ENCODE results near the gene PIGC.

The PIGC gene

DNA sequence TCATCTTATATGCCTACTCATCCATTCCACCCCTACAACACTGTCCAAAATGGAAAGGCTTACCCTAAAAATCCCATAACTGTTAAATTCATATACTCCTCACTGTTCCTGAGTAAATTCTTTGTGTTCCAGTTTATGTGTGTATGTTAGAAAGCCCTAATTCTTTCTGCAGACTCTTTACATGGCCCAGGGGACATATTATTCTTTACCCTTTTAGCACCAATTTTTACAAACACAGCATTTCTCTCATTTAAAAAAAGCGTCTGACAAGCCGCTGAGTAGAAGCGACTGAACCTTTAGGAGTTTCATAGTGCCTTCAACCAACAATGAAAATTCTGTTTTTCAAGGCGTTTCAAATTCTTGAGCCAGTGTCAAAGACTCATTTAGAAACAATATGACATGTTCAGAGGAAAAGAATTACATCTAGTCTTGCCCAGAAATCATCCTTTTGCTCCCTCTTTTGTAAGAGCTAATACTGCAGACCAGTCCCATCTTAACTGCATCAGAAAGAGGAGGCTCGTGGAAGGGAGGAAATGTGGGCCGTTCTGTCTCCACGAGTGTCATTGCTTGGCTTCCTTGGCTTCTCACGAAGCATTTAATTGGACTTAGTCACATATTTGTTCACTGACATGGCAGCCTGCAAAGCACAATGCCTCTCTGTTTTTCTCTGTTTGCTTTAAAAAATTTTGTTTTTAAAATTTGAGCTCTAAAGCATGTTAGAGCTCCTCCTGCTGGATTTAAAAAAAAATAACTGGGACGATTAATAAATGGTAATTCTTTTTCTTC is 44.7 kb downstream of the PIGC start:
- no peak for DNase-seq (ENCODE audit: low read depth in 2 of 2)

- DNase-seq (ENCODE audit: low read depth in 2 of 2): no peak
Measured at GRCh38 chr1:172398193-172398592, 45.7 kb downstream of the PIGC start.

- DNase-seq (ENCODE audit: low read depth in 2 of 2): no peak
Measured at GRCh38 chr1:172397633-172398032, 46.2 kb downstream of the PIGC start.

- DNase-seq (ENCODE audit: low read depth in 2 of 2): no peak
Measured at GRCh38 chr1:172397221-172397620, 46.6 kb downstream of the PIGC start.

- DNase-seq (ENCODE audit: low read depth in 2 of 2): no peak
Measured at GRCh38 chr1:172395576-172395975, 48.3 kb downstream of the PIGC start.

DNA sequence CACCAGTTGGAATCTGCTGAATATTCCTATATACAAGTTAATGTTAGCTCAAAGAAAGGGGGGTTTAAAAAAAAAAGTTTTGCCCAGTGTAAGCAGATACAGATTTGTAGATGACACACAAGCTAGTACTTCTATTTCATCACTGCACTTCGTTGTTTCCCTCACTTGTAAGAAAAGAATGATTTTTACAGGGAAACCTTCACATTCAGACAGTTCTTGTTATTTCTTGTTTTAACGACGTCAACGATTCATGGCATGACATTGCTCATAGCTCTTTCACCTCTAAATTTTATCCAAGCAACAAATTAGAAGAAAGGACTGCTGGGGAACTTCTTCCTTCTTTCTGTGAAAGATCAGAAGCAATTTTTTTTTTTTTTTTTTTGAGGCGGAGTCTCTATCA is 49.1 kb downstream of the PIGC start:
- DNase-seq (ENCODE audit: low read depth in 2 of 2): no peak

GRCh38 chr1:172394141-172394751 is 49.6 kb downstream of the PIGC start:
- peak; percentile 26 to 58 for DNase-seq (ENCODE audit: low read depth in 2 of 2)

DNA sequence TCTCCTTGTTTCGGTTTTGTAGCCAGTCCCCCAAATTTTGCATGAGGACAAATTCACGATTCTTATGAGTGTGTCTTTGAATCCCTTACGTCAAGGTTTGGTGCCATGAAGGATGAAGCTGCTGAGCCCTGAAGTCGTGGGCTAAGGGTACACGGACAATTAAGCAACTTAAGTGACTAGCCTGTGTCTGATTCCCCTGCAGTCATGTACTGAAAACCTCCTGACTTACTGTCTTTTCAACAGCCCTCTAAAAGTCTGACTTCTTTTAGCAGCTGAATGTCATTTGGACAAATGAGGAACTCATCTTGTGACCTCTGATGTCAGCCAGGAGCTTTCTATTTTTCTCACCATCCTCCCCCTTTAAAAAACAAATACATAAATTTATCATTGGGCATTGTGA is 50.5 kb downstream of the PIGC start:
- no peak for DNase-seq (ENCODE audit: low read depth in 2 of 2)

DNA sequence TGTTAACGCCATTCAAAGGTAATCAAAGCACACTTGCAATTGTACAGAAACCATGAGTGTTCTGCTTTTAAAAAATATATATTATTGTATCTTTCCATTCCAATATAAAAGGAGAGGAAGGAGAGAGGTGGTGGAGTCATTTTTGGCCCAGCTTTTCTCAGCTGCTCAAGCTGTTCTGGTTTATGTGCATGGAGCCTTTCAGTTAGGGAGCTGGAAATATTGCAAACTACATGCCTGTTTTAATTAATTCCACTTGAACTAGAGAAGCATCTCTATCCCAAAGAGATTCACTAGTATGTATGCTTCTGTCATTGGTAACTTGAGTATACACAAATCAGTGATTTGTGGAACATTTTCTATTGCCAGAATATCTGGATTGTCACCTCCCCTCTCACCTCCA is 51.9 kb downstream of the PIGC start:
- no peak for DNase-seq (ENCODE audit: low read depth in 2 of 2)
